Hepatocyte (in vitro differentiated cells): ENCODE measurements around the gene MAP3K5.

Experiments
- EZH2 ChIP-seq: fragments of 200-600 bp; sonication (generic); IDR thresholded peaks from 2 replicates; pipeline ENCODE4 v1.6.1; 2016; ENCODE audit warnings: antibody characterized with exemption, mild to moderate bottlenecking, borderline replicate concordance
- EZH2phosphoT487 ChIP-seq: fragments of 200-600 bp; sonication (generic); IDR thresholded peaks from one replicate; pipeline ENCODE4 v1.6.1; 2018; ENCODE audit warnings: antibody characterized with exemption, mild to moderate bottlenecking, low read depth, moderate library complexity; ENCODE audit not compliant: unreplicated experiment, severe bottlenecking
- TF ChIP-seq, protein P1 (sequence below): fragments of 200-600 bp; sonication (generic); IDR thresholded peaks from 2 replicates; pipeline ENCODE4 v1.5.1; 2016; ENCODE audit warnings: antibody characterized with exemption, mild to moderate bottlenecking; ENCODE audit not compliant: poor library complexity

- TF ChIP-seq, protein P1, sequence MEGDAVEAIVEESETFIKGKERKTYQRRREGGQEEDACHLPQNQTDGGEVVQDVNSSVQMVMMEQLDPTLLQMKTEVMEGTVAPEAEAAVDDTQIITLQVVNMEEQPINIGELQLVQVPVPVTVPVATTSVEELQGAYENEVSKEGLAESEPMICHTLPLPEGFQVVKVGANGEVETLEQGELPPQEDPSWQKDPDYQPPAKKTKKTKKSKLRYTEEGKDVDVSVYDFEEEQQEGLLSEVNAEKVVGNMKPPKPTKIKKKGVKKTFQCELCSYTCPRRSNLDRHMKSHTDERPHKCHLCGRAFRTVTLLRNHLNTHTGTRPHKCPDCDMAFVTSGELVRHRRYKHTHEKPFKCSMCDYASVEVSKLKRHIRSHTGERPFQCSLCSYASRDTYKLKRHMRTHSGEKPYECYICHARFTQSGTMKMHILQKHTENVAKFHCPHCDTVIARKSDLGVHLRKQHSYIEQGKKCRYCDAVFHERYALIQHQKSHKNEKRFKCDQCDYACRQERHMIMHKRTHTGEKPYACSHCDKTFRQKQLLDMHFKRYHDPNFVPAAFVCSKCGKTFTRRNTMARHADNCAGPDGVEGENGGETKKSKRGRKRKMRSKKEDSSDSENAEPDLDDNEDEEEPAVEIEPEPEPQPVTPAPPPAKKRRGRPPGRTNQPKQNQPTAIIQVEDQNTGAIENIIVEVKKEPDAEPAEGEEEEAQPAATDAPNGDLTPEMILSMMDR, result no peak
- TF ChIP-seq EZH2 (no peak), EZH2phosphoT487 (no peak)
These were observed 228.7 kb downstream of the MAP3K5 start for GRCh38 chr6:136563386-136564152.
